GM21619 (cell line): Measurements from ENCODE around the gene CDH23.
A peak's percentile ranks its signal among the peaks of the same experiment; 100 is the strongest.

Experiments used
- ATAC-seq: cut with Tn5 transposase; IDR thresholded peaks from one replicate; pipeline ENCODE4 v1.9.1; 2021; ENCODE audit not compliant: unreplicated experiment

The CDH23 gene

DNA sequence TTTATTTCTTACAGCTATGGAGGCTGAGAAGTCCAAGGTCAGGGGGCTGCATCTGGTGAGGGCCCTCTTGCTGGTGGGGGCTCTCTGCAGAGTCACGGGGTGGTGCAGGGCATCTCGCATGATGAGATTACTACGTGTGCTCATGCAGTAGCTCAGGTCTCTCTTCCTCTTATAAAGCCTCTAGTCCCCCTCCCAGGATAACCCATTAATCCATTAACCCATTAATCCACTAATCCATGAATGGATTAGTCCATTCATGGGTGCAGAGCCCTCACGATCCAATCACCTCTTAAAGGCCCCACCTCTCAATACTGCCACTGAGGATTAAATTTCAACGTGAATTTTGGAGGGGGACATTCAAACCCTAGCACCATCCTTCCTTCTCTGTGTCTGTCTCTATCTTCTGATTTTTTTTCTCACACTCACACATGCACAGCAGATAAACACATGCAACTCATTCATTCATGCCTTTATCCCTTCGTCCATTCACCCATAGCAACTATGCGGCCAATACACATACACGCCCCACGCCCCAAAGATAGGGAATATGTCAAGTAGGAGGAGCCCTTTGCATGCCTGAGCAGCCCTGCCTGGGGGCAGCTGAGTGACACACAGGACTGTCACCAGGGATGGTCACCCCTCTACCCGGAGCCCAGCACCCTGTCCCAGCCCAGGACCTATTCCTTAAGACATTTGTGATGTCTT is 236.3 kb downstream of the CDH23 start:
- ATAC-seq, result no peak

- no peak for ATAC-seq
These were observed 237.2 kb downstream of the CDH23 start for GRCh38 chr10:71633920-71634319.

GRCh38 chr10:71634531-71635164 is 237.9 kb downstream of the CDH23 start:
- ATAC-seq, result no peak

DNA sequence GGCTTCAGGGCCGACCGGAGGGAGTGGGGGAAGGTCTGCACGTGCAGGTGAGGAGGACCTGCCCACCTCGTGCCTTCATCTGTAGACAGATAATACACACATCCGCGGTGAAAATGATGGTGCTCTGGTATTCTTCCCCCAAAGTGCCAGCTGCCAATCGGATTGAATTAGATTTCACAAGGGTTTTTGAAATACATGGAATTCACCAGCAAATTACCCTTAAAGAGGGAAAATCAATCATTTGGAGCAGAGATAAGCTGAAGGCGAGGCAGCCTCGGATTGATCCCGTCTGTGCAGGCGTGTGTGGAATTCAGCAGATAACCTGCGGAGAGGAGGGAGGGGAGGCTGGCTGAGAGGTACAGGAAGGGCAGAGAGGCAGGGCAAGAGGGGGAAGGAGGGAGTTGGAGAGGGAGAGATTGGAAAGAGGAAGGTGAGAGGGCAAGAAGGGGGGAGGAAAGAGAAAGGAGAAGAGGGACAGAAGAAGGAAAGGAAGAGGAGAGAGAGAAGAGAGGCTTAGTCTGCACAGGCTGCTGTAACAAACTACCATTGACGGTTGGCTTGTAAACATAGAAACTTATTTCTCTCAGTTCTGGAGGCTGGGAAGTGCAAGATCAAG is 238.6 kb downstream of the CDH23 start:
- ATAC-seq, result no peak

DNA sequence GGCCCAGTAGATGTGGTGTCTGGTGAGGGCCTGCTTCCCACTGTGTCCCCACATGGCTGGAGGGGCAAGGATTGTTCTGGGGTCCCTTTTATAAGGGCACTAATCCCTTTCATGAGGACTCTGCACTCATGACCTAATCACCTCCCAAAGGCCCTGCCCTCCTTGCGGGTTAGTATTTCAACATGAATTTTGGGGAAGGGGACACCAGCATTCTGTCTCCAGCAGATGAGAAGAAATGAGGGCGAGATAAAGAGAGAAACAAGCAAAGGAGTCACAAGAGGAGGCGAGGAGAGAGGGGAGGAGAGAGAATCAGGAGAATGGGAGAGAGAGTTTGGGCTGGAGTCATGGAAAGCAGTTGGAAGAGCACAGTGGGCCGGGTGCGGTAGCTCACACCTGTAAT is 239.1 kb downstream of the CDH23 start:
- ATAC-seq, result no peak

DNA sequence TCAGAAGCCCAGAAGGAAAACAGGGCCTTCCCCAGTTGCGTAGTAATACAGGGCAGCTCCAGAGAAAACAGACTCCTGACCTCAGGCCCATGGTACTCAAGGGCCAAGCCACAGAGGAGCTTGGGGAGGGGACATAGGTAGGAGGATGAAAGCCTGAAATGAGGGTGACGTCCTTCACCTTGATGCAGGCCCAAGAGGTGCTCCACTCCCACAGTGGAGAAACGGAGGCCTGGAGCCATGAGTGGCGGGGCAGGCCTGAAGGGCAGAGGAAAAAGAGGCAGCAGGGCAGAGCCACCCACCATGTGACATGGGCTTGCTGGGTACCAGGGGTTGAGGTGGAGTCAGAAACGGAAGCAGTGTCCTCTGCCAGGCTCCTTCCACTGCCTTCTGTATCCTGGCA is 239.9 kb downstream of the CDH23 start:
- ATAC-seq, result no peak

GRCh38 chr10:71637305-71637704 is 240.6 kb downstream of the CDH23 start:
- no peak for ATAC-seq

DNA sequence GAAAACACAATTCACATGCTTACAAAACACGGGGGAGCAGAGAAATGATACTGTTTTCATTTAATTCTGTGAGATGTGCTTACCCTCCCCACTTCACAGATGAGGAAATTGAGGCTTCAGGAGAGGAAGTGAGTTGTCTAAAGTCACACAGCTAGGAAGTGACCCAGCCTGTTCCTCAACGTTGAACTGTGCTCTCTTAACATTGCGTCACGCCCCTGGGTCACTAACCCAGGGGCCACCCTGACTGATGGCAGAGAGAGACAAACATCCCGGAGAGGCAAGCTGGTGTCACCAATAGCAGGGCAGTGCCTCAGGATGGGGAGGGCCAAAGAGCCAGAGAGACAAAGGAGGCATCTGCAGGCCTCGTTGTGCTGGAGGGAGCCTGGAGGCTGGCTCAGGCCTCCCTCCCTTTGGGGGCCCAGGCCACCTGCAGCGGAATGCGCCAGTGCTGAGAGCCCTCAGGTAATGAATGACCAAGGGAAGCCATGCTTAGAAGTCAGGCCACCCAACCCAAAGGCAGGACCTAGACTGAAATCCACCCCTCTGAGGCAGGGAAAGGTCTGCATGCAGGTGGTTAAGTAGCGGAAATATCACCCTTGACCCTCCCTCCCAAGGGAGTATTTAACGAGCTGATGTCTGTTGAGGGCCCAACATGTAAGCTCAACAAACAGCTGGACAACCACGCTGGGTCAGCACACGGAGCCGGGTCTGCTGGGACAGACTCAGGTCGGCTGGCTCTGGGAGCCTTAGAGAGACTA is 241.5 kb downstream of the CDH23 start:
- no peak for ATAC-seq

GRCh38 chr10:71638822-71639719 is 242.4 kb downstream of the CDH23 start:
- ATAC-seq, result no peak

- ATAC-seq, result no peak
These were observed 243.9 kb downstream of the CDH23 start for GRCh38 chr10:71640607-71641006.

- no peak for ATAC-seq
These were observed 244.7 kb downstream of the CDH23 start for GRCh38 chr10:71641449-71641848.

DNA sequence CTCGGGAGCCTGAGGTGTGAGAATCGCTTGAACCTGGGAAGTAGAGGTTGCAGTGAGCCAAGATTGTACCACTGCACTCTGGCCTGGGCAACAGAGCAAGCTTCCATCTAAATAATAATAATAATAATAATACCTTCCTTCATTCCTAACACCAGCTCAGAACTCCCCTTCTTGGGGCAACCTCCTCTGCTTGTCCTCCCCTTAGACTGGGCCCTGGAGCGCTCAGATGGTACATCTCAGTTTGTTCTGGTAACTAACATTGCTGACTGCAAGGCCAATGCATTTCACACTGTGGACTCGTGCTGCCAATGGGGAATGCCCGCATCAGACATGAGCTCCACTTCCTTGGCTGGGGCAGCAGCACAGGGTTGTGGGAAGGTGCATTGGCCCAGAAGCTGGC is 245.3 kb downstream of the CDH23 start:
- no peak for ATAC-seq

- peak; percentile 35 for ATAC-seq
These were observed 247.2 kb downstream of the CDH23 start for GRCh38 chr10:71643904-71644303.

DNA sequence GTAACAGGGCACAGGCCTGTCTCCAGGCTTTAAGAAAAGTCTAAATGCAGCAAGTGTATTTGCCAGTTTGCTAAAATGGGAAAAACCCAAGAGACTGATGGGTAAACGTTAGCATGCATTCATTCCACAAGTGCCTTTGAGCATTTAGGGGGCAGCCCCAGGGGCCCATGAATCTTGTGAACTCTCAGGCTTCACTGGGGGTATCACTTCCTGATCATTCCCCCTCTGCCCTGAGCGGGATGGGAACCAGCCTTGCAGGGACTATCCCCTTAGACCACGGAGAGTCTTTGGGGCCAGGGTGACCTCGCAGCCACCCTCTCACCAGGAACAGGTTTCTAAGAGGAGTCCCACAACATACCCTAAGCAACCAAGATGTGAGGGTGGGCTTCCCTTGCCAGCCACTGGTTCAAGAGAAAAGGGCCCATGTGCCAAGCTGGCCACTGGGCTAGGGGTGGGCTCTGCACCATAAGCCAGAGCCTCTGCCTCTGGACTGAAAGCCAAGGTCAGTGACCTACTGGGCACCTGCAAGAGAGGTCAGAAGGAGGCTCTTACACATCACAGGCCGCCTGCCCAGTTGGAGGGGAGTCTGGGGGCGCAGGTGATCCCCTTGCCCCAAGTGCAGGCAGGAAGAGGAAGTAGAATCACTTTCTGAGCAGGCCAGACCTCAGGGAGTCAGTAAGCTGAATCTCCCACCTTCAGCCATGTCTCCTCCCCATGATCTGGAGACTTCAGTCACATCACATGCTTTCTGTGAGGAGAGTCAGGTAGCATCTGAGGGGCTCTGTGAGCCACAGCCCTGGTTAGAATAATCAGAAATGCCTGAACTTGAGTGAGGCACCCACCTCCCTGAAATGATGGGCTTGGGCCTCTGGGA is 247.8 kb downstream of the CDH23 start:
- ATAC-seq, result peak; percentile 55

DNA sequence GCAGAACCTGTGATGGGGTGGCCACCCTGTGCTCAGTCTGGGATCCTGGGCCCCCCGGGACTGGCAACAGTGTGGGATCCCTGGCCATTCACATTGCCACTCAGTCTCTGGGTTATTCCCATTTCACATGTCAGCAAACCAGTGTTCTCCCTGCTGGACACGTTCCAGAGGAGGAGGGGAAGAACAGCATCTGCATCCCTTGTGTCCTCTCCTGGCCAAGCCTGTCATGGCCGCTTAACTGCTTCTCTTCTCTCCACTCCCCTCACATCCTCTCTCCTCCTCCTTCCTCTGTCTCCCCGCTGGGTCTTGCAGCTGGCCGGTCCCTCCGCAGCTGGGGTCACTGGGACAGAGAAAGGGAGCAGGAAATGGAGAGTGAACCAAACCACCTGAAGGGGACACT is 248.5 kb downstream of the CDH23 start:
- ATAC-seq, result no peak

DNA sequence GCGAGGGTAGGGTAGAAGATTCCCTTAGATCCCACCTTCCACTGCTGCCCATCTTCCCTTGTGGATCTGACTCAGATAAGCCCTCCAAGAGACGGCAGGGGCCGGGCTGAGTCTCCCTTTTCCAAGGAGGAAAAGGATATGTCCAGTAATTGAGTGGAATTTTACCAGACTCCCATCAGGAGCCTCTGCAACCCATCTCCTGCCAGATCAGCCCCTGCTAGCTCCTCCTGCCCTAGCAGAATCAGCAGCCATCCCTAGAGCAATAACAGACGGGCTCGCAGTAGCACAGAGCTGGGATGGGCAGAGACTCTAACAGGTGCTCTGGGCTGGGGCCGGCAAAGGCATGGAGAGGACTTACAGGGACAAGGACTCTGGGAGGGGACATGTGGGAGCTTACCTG is 249.3 kb downstream of the CDH23 start:
- no peak for ATAC-seq

- ATAC-seq, result no peak
These were observed 250.0 kb downstream of the CDH23 start for GRCh38 chr10:71646592-71647292.

DNA sequence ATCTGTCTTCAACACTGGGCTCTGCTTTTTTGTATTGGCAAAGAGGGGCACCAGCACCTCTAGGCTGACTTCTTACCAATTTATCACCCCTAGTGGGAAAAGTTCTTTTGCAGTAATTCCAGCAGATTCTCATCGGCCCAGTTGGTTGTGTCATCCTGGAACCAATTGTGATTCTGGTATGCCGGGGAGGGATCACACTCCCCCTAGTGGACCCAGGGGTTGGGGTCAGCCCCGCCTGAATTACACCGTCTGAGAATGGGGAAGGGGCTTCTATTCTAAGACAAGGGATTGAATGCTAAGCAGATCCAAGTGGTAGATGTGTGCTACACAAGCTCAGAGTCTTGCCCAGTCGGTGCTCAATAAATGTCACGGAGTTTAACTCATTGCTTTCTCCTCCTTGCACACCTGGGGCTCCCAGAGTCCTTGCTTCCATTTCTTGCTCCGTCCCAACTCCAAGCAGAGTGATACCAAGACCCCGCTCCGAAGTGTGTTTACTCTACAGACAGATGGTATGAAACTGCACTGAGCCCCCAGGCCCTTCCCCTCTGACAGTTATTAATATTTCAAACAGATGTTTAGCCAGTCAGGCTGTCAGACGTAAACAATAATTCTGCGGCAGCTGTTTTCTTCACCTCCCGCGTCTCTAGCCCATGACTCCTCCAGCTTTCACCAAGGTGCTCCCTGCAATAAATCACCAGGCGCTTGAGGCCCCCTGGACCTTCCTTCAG is 251.0 kb downstream of the CDH23 start:
- no peak for ATAC-seq
